Measurements from ENCODE around the gene IGF2BP3. TPM values are rescaled to one million over a fixed set of nuclear protein-coding genes. Genes with fewer than 3 reads are reported as not detected.

IGF2BP3 gene
- total and polyA plus RNA-seq, 8 donors: 0.09 to 1.3 (median 0.55) TPM

- ATAC-seq: peak in 1 of 4 donors; percentile 38
- no peak overlapping the region for H3K4me3 ChIP-seq
- TF ChIP-seq, protein P1, sequence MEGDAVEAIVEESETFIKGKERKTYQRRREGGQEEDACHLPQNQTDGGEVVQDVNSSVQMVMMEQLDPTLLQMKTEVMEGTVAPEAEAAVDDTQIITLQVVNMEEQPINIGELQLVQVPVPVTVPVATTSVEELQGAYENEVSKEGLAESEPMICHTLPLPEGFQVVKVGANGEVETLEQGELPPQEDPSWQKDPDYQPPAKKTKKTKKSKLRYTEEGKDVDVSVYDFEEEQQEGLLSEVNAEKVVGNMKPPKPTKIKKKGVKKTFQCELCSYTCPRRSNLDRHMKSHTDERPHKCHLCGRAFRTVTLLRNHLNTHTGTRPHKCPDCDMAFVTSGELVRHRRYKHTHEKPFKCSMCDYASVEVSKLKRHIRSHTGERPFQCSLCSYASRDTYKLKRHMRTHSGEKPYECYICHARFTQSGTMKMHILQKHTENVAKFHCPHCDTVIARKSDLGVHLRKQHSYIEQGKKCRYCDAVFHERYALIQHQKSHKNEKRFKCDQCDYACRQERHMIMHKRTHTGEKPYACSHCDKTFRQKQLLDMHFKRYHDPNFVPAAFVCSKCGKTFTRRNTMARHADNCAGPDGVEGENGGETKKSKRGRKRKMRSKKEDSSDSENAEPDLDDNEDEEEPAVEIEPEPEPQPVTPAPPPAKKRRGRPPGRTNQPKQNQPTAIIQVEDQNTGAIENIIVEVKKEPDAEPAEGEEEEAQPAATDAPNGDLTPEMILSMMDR (IDR thresholded peaks at IDR 0.05): no peak
- DNase-seq: no peak
- H3K36me3 ChIP-seq: no peaks in the 10 kb centered on the region
- FAIRE-seq: no peak
- H3K27ac ChIP-seq: no peak overlapping the region
- 81 to 88% methylated on average over 8 of the region's 8 CpGs for WGBS, 2 donors
- H3K27me3 ChIP-seq: no peaks in the 10 kb centered on the region
- intact Hi-C loops (cut with DNase I): no loop called here
- no peaks in the 10 kb centered on the region for H3K9me3 ChIP-seq
- no peaks in the 10 kb centered on the region for H3K4me1 ChIP-seq
Observed at GRCh38 chr7:23347682-23348180, 122.6 kb downstream of the IGF2BP3 start.

DNA sequence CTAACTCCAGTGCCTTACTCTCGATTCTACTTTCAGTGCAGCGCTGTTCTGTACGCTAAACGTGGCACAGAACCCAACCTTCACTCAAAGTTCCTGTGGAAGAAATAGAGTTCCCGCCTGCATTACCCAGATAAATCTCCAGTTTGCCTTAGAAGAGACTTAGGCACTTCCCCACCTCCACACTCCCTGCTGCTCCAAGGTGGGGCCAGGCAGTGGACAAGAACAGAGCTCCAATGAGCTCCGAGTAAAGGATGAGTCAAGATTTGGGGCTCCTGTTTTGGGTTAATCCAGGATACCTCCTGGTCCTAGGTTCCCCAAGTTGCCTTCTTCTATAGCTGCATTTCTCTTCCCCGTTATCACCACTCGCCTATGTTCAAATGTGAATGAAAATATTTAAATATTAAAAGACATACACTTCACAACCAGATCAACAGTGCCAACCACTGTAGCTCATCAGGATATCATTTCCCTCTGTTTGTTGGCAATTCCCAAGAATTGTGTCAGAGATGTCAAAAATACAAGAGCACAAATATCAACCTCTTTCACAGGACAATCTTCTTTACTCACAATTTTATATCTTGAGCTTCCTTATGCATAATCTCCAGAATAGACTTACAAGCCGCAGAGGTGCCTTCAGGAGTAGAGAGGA is 123.1 kb downstream of the IGF2BP3 start:
- Histone ChIP-seq H3K4me3 (no peak overlapping the region), H3K27ac (no peak overlapping the region), H3K4me1 (no peaks in the 10 kb centered on the region), H3K36me3 (no peaks in the 10 kb centered on the region), H3K27me3 (no peaks in the 10 kb centered on the region), H3K9me3 (no peaks in the 10 kb centered on the region)
- TF ChIP-seq, protein P1 (IDR thresholded peaks at IDR 0.05): no peak
- 87 to 93% methylated on average over 9 of the region's 9 CpGs for WGBS, 2 donors
- FAIRE-seq (no peak), DNase-seq (no peak), ATAC-seq (no peak)
- intact Hi-C loops (cut with DNase I): no loop called here

GRCh38 chr7:23346316-23346715 is 124.0 kb downstream of the IGF2BP3 start:
- 86 to 94% methylated on average over 8 of the region's 8 CpGs for WGBS, 2 donors
- Histone ChIP-seq H3K27ac (no peak overlapping the region), H3K4me3 (no peak overlapping the region), H3K36me3 (no peaks in the 10 kb centered on the region), H3K27me3 (no peaks in the 10 kb centered on the region), H3K9me3 (no peaks in the 10 kb centered on the region), H3K4me1 (no peaks in the 10 kb centered on the region)
- FAIRE-seq (no peak), ATAC-seq (no peak), DNase-seq (no peak)
- intact Hi-C loops (cut with DNase I): no loop called here
- TF ChIP-seq, protein P1 (IDR thresholded peaks at IDR 0.05): no peak

- Histone ChIP-seq H3K9me3 (no peaks in the 10 kb centered on the region), H3K27ac (no peak overlapping the region), H3K4me1 (no peaks in the 10 kb centered on the region), H3K4me3 (no peak overlapping the region), H3K36me3 (no peaks in the 10 kb centered on the region), H3K27me3 (peaks cover 0 to 4% (median 0%) of the 10 kb centered on the region in 4 donors)
- ATAC-seq: no peak
- WGBS, 2 donors: 91 to 96% methylated on average over 6 of the region's 6 CpGs
- no peak for DNase-seq
- TF ChIP-seq, protein P1 (IDR thresholded peaks at IDR 0.05): no peak
- FAIRE-seq: no peak
- intact Hi-C loops (cut with DNase I): no loop called here
Observed at GRCh38 chr7:23345601-23346000, 124.7 kb downstream of the IGF2BP3 start.

- Histone ChIP-seq H3K9me3 (no peaks in the 10 kb centered on the region), H3K27me3 (peaks cover 0 to 16% (median 0%) of the 10 kb centered on the region in 4 donors), H3K4me1 (no peaks in the 10 kb centered on the region), H3K36me3 (no peaks in the 10 kb centered on the region), H3K27ac (no peak overlapping the region), H3K4me3 (no peak overlapping the region)
- FAIRE-seq (no peak), DNase-seq (no peak), ATAC-seq (no peak)
- WGBS, 2 donors: 84 to 91% methylated on average over 9 of the region's 9 CpGs
- intact Hi-C loops (cut with DNase I): no loop called here
- TF ChIP-seq, protein P1 (IDR thresholded peaks at IDR 0.05): no peak
Observed at GRCh38 chr7:23343806-23344475, 126.3 kb downstream of the IGF2BP3 start.

All from pancreas (tissue), 10 donors.